GM19372 (cell line): ENCODE data around the gene RNF213.
"Not testable (repeated sequence)": the region's sequence is repeated elsewhere in the genome, so short reads cannot be mapped to it uniquely, and the experiment has no call there.

Experiments used
- ATAC-seq: cut with Tn5 transposase; IDR thresholded peaks from one replicate; pipeline ENCODE4 v1.9.1; 2021; ENCODE audit warnings: mild to moderate bottlenecking, low read depth, moderate library complexity; ENCODE audit not compliant: unreplicated experiment

RNF213 gene

DNA sequence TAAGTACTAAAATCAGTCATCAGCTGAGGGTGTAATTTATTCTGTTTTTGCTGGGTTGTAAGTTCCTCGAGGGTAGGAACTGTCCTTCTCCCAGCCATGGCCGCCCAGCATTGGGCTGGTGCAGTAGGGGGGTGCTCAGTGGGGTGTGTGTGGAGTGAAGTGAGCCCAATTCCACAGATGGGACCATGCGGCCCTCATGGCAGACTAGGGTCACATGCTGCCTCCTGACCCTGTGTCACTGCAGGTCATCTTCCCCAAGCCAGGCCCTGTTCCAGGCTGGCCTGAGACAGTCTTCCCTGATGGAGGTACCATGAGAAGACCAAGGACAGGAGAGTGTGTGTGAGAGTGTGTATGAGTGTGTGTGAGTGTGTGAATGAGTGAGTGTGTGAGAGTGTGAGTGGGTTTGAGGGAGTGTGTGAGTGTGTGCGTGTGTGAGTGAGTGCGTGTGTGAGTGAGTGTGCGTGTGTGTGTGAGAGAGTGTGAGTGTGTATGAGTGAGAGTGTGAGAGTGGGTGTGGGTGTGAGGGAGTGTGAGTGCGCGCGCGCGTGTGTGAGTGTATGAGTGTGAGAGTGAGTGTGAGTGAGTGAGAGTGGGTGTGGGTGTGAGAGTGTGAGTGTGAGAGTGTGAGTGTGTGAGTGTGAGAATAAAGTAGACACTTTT lies 36.7 kb upstream of the RNF213 start:
- no peak for ATAC-seq

- no peak for ATAC-seq
Observed at GRCh38 chr17:80224683-80225082, 36.0 kb upstream of the RNF213 start.

GRCh38 chr17:80225230-80225629 lies 35.4 kb upstream of the RNF213 start:
- ATAC-seq = no peak

DNA sequence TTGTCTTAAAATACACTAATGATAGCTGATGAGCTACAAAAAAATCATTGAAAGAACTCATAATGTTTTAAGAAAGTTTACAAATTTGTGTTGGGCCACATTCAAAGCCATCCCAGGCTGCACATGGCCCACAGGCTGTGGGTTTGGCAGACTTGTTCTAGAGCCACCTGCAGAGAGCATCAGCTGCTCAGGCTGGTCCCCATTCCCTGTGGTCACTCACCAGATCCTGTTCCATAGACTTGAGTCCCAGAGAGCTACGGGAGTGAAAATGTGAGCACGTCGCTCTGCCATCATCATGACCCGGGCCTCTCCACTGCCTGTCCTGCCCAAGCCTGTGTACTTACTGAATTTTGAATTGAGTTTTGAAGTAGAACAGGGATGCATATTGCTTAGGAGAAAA lies 33.5 kb upstream of the RNF213 start:
- ATAC-seq = no peak

- no peak for ATAC-seq
Observed at GRCh38 chr17:80227666-80228065, 33.0 kb upstream of the RNF213 start.

- ATAC-seq = no peak
Observed at GRCh38 chr17:80228477-80228876, 32.2 kb upstream of the RNF213 start.

DNA sequence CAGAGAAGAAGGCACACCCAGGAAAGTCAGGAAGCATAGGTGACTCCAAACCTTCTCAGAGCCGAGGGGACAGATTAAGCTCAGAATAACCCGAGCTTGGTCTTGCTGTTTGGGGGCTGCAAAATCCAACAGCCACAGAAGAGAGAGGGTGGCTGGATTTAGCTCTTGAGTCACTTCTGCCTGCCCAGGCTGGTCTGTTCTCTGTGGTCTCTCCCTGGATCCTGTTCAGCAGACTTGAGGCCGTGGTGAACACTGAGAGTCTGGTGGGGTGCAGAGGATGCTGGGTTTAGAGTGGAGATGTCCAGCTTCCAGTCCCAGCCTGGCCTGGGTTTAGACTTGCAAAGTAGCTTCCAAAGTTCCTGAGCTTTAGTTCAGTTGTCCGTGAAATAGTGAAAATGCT lies 31.6 kb upstream of the RNF213 start:
- no peak for ATAC-seq

DNA sequence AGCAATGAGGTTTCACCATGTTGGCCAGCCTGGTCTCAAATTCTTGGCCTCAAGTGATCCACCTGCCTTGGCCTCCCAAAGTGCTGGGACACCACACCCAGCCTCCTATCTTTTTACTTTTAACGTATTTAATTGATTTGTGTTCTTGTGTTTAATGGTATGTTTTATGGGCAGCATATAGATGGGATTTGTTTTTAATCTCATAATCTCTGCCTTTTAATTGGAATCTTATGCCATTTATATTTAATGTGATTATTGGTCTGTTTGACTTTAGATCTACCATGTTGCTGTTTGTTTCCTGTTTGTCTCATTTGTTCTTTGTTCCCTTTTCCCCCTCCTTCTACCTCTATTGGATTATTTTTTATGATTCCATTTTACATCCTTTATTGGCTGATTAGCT lies 28.2 kb upstream of the RNF213 start:
- ATAC-seq = no peak

DNA sequence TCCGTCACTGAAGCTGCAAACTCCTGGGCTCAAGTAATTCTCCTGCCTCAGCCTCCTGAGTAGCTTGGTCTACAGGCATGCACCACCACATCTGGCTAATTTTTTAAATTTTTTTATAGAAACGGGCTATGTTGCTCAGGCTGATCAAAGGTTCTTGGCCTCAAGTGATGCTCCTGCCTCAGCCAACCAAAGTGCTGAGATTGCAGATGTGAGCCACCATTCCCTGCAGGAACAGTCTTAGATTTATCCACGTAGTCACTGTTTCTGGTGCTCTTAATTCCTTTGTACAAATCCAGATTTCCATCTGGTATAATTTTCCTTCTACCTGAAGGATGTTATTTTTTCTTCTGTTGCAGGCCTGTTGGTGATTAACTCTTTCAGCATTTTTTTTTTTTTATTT lies 27.4 kb upstream of the RNF213 start:
- ATAC-seq = no peak

GRCh38 chr17:80236911-80237310 lies 23.7 kb upstream of the RNF213 start:
- ATAC-seq = no peak

GRCh38 chr17:80237386-80237785 lies 23.3 kb upstream of the RNF213 start:
- no peak for ATAC-seq

GRCh38 chr17:80242505-80242904 lies 18.1 kb upstream of the RNF213 start:
- ATAC-seq = no peak

- ATAC-seq = no peak
Observed at GRCh38 chr17:80243526-80244433, 16.9 kb upstream of the RNF213 start.

- ATAC-seq = not testable (repeated sequence)
Observed at GRCh38 chr17:80244448-80244847, 16.2 kb upstream of the RNF213 start.

GRCh38 chr17:80244871-80245509 lies 15.7 kb upstream of the RNF213 start:
- no peak for ATAC-seq

- ATAC-seq = no peak
Observed at GRCh38 chr17:80245566-80246265, 14.9 kb upstream of the RNF213 start.

GRCh38 chr17:80246266-80246681 lies 14.4 kb upstream of the RNF213 start:
- ATAC-seq = no peak

GRCh38 chr17:80246726-80247125 lies 13.9 kb upstream of the RNF213 start:
- no peak for ATAC-seq

- ATAC-seq = no peak
Observed at GRCh38 chr17:80247561-80247960, 13.1 kb upstream of the RNF213 start.

DNA sequence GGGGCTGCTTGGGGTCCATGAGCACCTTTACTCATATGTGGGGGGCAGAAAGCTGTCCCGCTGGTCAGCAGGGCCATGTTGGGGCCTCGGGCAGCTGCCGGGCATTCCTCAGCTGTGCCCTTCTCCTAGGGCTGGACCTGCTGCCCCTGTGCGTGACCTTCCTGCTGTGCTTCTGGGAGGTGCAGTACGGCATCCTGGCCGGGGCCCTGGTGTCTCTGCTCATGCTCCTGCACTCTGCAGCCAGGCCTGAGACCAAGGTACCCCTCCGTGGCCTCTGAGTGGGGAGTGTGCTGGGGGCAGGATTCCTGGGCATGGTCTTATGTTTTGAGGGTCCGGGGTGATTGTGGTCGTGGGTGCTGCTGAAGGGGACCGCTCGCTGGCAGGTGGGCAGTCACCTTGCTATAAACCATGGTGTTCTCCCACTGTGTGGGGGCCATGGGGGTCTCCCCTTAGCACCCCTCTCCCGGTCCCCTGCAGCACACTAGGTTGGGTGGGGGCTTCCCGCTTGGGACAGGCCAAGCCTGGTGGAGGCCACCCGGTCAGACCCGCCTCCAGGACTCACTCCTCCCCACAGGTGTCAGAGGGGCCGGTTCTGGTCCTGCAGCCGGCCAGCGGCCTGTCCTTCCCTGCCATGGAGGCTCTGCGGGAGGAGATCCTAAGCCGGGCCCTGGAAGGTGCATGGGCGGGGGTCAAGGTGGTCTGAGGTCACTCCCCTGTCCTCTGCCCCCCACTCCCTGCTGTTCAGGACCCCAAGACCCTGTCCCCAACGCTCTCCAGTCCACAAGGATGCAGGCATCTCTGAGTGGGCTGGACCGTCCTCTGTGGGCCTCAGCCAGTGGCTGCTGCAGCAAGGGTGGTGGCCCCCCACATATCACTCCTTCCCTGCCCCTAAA lies 12.4 kb upstream of the RNF213 start:
- ATAC-seq = no peak
